Caki2 (cell line): Measurements from ENCODE around the gene TMEM42. TPM values are rescaled to one million over a fixed set of nuclear protein-coding genes. Genes with fewer than 3 reads are reported as not detected.

ENCODE experiments used
- DNase-seq: peaks from one replicate; pipeline ENCODE4 v3.0.0-alpha.2; 2015; ENCODE audit warnings: low read depth
- in situ Hi-C: cut with HindIII; loops from 2 replicates; pipeline ENCODE4 v1.10.0; 2016; ENCODE audit warnings: low sequenced_read_pairs, low pct_unique_long_range_greater_than_20kb, mixed read lengths
- total RNA-seq: library from RNA; depleted of rRNA; stranded (reverse); fragments of >200 nt; shearing (Covaris generic); gene quantifications from 2 replicates; pipeline ENCODE4 v1.2.3, GENCODE V29; 2014; ENCODE audit warnings: low replicate concordance

Gene TMEM42
- total RNA-seq, 1 experiment from 2014 or later: 18.6 TPM

DNA sequence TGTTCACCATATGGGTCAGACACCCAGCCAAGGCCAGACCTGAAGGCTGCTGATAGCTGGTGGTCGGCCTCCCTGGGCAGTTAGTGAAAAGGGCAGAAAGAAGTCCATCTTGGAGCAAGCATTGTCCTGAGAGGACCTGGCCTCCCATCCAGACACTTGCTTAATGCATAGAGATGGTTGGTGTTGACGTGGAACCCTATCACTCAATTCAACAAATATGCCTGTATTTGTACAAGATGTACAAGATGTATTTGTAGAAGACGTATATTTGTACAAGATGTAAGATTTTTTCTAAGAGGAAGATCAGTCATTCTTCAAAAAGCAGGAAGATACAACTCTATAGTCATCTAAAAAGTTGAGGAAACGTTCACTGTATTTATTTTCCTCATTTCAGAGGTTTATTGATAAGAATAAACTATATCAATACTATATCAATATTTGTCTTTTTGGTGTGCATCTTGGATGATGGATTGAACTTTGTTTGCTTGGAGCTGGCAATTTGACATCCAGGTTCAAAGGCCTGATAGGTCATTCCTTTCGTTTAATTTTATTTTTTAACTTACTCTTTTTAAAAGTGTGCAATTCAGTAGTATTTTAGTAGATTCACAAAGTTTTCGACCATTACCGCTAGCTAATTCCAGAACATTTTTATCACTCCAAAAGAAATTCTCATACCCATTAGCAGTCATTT, 5.9 kb downstream of the TMEM42 start:
- no peak for DNase-seq
- in situ Hi-C loops: no loop called here

DNA sequence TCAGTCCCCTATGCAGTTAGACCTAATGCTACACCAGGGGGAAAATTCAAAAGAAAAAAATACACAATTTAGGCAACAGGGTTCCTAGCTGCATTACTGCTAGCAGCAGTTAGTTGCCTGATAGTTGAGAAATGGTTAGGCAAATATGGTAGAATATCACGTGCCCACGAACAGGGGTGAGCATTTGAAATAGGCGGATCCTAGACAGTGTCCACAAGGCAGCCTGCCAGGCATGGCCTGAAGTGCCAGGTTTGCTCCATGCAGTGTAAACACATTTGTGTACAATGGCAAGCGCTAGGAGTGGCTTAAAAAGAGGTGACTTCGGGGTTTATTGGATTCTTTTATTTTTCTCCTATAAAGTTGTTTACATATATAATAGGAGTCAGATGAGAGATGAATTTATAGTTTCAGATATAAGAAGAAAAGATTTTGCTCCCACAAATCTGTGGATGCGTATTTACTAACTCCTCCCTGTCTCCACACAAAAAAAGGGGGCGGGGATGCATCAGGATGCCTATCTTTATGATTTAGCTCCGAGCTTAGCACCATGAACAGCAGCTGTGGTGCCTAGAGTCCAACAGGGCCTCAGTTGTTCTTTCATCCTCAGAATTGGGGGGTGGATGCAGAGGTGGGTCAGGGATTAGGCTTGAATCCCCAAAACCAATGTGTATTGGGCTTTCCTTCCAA, 8.8 kb downstream of the TMEM42 start:
- DNase-seq: no peak

GRCh38 chr3:44874308-44874707, 12.6 kb downstream of the TMEM42 start, which contains the start of gene TGM4:
Gene TGM4, plus strand, starts transcription at chr3:44874608. Its CDS starts 71 bp downstream, at chr3:44874679.
- DNase-seq: no peak
- in situ Hi-C loops: no loop called here

More for the DNA sequence above, 8.8 kb downstream of the TMEM42 start:
- in situ Hi-C loops: no loop called here

DNA sequence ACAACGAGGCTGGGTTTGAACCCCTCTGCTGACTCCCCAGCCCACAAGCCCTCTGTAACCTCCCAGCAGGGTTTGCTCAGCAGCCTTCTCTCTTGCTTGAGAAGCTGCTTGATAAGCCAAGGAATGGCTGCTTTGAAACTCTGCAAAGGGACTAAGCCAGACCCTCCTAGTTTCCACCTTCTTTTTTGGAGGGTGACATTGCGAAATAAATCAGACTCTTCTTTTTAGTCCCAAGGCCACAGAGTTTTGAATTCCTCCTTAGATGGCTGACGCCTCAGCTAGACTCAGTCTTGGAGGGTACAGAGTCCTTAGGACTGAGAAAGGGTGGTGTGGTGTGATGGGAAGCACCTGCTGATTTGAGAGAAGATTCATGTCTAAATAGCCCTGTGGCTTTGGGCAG, 13.9 kb downstream of the TMEM42 start:
- DNase-seq: no peak
- in situ Hi-C loops: no loop called here

- no peak for DNase-seq
Observed at GRCh38 chr3:44877333-44877732, 15.6 kb downstream of the TMEM42 start.

GRCh38 chr3:44880284-44880683, 18.6 kb downstream of the TMEM42 start:
- peak; percentile 33 for DNase-seq
- in situ Hi-C loops: no loop called here

More at GRCh38 chr3:44877333-44877732, 15.6 kb downstream of the TMEM42 start:
- in situ Hi-C loops: no loop called here

- in situ Hi-C loops: no loop called here
- no peak for DNase-seq
Observed at GRCh38 chr3:44883213-44883955, 21.7 kb downstream of the TMEM42 start.

DNA sequence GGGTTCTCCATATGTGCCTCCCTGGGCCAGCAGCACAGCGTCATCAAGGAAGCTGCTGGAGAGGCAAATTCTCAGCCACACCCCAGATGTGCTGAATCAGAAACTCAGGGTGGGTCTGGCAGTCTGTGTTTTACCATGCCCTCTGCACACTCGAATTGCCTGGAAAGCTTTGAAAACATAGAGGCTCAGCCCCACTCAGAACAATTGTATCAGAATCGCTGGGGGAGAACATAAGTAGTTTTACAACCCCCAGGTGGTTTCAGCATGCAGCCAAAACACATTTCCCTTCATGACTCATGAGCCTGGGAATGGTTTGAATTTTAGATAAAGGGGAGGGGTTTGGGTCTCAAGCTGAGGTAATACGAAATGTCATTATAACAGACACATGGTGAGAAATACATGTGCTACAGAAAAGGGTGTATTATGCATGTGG, 22.3 kb downstream of the TMEM42 start:
- DNase-seq: peak; percentile 94
- in situ Hi-C loops: no loop called here

DNA sequence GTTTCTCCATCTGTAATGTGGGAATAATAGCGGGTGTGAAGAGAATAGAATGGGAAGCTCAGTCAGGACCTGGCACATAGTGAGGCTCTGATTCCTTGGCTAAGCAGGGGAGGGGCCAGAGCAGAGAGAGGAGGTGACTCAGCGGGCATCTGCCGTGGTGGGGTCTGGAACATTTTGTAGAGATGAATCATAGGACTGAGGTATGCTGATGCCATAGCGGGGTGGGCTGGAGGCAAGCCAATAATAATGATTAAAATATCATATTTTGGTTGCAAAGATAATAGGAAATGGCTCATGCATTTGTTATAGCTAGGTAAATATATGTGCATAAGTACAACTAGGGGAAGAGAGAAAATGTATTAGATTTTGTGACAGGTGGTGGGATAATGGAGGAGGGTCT, 23.9 kb downstream of the TMEM42 start:
- peak; percentile 82 for DNase-seq
- in situ Hi-C loops: no loop called here

DNA sequence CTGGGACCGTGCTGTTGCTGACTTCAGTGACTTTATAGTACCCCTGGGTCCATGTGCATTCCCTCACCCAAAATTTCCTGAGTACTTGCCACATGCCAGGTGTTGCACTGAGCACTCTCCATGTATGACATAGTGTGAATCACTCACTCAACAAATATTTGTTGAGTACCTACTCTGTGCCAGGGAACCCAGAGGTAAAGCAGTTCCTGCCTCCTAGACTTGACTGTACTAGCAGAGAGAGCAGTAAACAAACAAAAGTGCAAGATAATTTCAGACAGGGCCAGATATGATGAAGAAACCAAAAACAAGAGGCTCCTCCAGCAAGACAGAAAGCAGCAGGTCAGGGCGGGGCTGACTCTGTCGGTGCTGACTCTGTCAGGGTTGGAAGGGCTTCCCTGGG, 24.8 kb downstream of the TMEM42 start:
- DNase-seq: no peak
- in situ Hi-C loops: no loop called here

GRCh38 chr3:44887101-44887500, 25.4 kb downstream of the TMEM42 start:
- no peak for DNase-seq
- in situ Hi-C loops: no loop called here

DNA sequence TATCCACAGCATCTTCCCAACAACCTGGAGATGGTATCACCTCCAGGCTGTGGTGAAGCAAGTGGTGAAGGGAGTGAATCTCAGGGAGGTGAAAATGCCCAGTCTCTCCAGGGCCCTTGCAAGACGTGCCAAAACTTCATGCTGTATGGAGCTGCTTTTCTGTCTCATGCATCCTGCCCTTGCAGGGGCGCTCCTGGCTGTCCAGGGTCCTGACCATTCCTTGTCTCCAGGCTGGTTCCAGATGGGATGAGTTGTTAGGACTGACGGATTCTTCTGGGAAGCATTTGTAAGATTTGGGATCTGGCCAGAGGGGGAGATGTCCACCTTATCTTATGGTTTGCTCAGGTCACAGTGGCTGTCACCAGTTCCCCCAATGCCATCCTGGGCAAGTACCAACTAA, 28.5 kb downstream of the TMEM42 start:
- no peak for DNase-seq
- in situ Hi-C loops: no loop called here

DNA sequence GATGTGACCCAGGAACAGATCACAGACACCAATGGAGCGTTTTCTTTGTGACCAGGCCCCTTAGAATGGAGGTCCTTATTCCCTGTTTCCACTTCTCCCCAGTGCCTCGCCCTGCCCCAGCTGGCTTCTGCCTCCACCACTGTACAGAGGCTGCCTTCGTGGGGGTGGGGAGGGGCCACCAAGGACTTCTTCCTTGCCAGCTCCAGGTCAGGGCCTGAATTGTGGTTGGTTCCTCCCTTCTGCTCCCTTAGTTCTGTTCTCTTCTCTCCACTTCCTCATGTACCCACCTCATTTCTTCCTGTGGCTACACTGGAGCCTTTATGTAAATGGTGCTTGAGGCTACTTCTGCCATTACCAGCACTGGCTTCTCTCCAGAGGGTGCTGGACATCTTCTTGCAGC, 29.1 kb downstream of the TMEM42 start:
- in situ Hi-C loops: no loop called here
- DNase-seq: no peak

DNA sequence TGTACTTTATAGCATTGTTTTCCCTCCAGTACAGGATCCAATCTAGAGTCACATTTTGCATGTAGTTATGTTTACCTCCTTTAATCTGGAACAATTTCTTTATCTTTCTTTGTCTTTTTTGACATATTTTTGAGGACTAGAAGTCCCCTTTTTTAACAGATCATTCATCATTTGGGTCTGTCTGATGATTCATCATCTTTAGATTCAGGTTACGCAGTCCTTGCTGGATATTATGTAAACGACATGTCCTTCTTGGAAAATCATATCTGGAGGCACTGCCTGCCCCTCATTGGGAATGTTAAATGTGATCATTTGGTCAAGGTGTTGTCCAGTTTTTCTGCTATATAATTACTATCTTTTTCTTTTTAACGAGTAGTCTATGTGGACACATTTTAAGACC, 31.0 kb downstream of the TMEM42 start:
- in situ Hi-C loops: no loop called here
- DNase-seq: no peak

DNA sequence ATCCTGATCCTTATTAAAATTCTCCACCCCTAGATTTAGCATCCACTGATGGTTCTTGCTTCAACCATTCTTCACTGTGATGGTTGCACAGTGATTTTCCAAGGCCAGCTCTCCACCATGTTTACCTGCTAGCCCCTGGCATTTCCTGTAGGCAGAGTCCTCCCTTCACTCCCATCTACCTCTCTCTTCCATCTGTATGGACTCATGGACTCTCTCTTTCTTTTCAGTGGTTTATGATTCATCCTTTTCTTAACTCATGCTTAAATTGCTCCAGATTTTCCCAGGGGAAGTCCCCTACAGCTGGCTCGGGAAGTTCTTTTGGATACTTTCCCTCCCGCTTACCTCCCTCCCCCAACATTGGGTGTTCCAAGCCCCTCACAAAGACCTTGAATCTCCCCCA, 31.4 kb downstream of the TMEM42 start:
- in situ Hi-C loops: no loop called here

DNA sequence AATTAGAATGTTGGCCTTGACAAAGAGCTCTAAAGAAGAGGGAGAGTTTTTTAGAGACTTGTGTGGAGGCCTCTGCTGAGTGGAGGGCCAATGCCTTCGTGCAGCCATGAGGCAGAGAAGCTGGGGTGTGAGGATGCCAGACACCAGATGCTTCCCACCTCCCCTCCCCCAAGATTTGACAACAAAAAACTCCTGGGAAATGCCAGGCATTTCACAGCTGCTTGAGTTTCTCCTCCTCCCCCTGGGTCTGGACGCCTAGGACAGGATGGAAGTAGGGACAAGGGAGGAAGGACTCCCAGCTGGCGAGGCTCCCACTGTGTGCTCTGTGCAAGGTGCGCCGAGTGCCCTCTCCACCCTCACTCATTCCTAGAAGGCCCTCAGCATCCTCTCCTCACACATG, 32.8 kb downstream of the TMEM42 start:
- no peak for DNase-seq
- in situ Hi-C loops: no loop called here

More for the DNA sequence above, 31.4 kb downstream of the TMEM42 start:
- DNase-seq: peak; percentile 56

- in situ Hi-C loops: no loop called here
- DNase-seq: no peak
Observed at GRCh38 chr3:44896440-44896839, 34.7 kb downstream of the TMEM42 start.

- no peak for DNase-seq
- in situ Hi-C loops: no loop called here
Observed at GRCh38 chr3:44899683-44900367, 38.1 kb downstream of the TMEM42 start.

DNA sequence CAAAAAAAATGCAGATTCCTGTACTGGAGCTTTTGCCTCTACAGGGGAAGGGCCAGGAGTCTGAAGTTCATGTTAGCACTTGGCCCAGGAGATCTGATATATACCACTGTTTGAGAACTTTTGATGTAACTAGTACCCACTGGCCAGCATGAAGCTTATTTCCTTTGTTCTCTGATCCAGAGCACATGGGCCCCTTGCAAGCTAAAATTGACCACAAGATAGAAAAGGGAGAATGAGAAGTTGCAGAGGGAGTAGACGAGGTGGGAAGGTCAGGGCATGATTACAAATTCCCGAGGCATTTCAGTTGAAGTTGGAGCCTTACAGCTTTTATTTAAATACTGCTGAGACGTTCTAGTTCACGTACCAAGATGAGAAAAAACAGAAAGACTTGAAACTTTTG, 40.9 kb downstream of the TMEM42 start:
- in situ Hi-C loops: no loop called here

More for the DNA sequence above, 40.9 kb downstream of the TMEM42 start:
- DNase-seq: no peak
